ENCODE data around the gene TFPI2.

The TFPI2 gene

DNA sequence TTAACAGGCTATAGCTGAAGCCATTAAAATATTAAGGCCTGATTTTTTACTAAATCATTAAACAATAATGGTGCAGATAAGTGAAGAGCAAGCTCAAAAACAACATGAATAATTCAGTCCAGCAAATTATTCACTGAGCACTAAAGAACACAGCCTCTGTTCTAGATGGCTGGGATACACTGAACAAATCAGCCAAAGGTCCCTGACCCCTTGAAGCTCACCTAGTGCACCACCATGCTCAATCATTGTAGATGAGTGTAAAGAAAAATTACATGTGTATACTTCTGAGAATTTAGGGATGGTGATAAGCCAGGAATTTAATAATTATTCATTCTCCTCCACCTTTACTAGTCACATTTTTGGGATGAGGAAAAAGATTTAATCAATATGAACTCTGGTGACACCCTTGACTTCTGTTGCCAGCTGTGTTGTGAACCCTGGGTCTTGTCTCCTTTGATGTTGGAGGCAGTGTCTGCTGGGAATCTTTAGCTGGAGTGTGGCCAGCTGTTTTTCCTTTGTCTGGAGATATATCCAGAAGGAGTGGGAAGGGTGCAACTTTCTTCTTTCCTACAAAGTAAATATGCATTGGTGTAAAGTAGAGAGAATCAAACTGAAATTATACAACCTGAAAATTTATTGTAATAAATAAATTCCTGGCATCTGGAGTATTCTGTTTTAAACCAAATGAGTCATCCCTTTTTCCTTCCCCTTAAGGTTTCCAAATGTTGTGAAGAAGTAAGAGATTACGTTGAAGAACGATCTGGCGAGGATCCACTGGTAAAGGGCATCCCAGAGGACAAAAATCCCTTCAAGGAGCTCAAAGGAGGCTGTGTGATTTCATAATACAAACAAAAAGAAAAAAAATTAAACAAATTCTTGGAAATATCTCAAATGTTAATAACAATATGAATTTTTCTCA, 19.8 kb upstream of the TFPI2 start:
- H2BK5ac ChIP-seq (ENCODE audit: low read length) = no peak overlapping the region
- no peak overlapping the region for H3K14ac ChIP-seq (ENCODE audit: low read length)
- H2BK12ac ChIP-seq (ENCODE audit: low read length) = no peak overlapping the region
- no peaks in the 10 kb centered on the region for H3K9me3 ChIP-seq (replicated peaks in 1 of 2; ENCODE audit: control insufficient read depth in 2 of 2, insufficient read depth in 1 of 2, low read depth in 1 of 2, low read length in 2 of 2)
- no peak for DNase-seq (ENCODE audit: low spot score)
- H4K91ac ChIP-seq (ENCODE audit: low read depth, low read length, poor library complexity) = no peak overlapping the region
- no CpG with 5 or more reads among the region's 3 CpGs for WGBS, 2 donors (ENCODE audit: extremely low coverage in 2 of 2, insufficient read length in 2 of 2, insufficient replicate concordance in 1 of 2)
- no peak overlapping the region for H2BK15ac ChIP-seq (ENCODE audit: low read length)
- no peak overlapping the region for H3K27ac ChIP-seq (replicated peaks; ENCODE audit: low read length)
- no peaks in the 10 kb centered on the region for H3K36me3 ChIP-seq (replicated peaks in 1 of 2; ENCODE audit: control insufficient read depth in 2 of 2, insufficient read depth in 2 of 2, low read length in 2 of 2)
- H3K4ac ChIP-seq (ENCODE audit: low read length) = no peak overlapping the region
- no peak overlapping the region for H3K23ac ChIP-seq (ENCODE audit: low read depth, low read length, poor library complexity)
- H2AK5ac ChIP-seq (ENCODE audit: low read depth, low read length) = no peak overlapping the region
- H4K8ac ChIP-seq (ENCODE audit: low read depth, low read length) = no peak overlapping the region
- H3K4me1 ChIP-seq (ENCODE audit: control insufficient read depth in 2 of 2, insufficient read depth in 1 of 2, low read depth in 1 of 2, low read length in 2 of 2) = peaks cover 0 to 4% of the 10 kb centered on the region in 2 donors
- H2BK120ac ChIP-seq (ENCODE audit: low read depth, low read length) = no peak overlapping the region
- H3K4me3 ChIP-seq (ENCODE audit: low read length in 2 of 2) = no peak overlapping the region
- H3K4me2 ChIP-seq (ENCODE audit: insufficient read depth, low read length, poor library complexity, severe bottlenecking) = no peak overlapping the region
- H3K18ac ChIP-seq (ENCODE audit: low read length) = no peak overlapping the region
- H3K79me1 ChIP-seq (ENCODE audit: low read depth, low read length) = no peaks in the 10 kb centered on the region
- H3K27me3 ChIP-seq (ENCODE audit: control insufficient read depth in 3 of 3, insufficient read depth in 3 of 3, low read depth in 1 of 3, low read length in 3 of 3) = no peaks in the 10 kb centered on the region
- no peak overlapping the region for H3K9ac ChIP-seq (ENCODE audit: low read depth, low read length, poor library complexity)
- H2AFZ ChIP-seq (ENCODE audit: low read length) = no peak overlapping the region

DNA sequence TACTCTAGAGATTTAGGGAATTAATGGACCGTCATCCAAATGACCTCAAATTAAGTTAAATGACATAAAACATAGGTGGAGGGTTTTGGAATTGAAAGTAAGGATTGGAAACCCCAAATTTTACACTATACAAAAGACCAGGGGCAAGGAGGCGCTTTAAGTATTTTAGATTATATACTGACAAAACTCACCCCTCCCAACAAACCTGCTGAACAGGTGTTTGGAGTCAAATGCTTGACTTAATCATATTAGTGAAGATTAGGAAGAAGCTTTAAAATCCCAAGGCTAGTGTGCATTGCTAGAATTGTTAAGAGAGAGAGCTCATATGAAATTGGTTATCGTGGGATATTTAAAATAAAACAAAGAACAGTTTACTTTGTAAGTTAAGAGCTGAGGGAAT, 15.7 kb upstream of the TFPI2 start, which contains the start of gene GNGT1:
TSS of gene GNGT1 (plus strand) at position 301 of the 400 bp plus-strand sequence. CDS start 180 bp downstream, outside the sequence.
- H2BK120ac ChIP-seq (ENCODE audit: low read depth, low read length) = no peak within 1 kb of the TSS
- H3K27ac ChIP-seq (replicated peaks; ENCODE audit: low read length) = no peak within 1 kb of the TSS
- H3K4me1 ChIP-seq (ENCODE audit: control insufficient read depth in 2 of 2, insufficient read depth in 1 of 2, low read depth in 1 of 2, low read length in 2 of 2) = peaks cover 0 to 4% of the 10 kb centered on the region in 2 donors
- H3K36me3 ChIP-seq (replicated peaks in 1 of 2; ENCODE audit: control insufficient read depth in 2 of 2, insufficient read depth in 2 of 2, low read length in 2 of 2) = no peaks in the 10 kb centered on the region
- H3K79me1 ChIP-seq (ENCODE audit: low read depth, low read length) = no peaks in the 10 kb centered on the region
- H3K18ac ChIP-seq (ENCODE audit: low read length) = no peak within 1 kb of the TSS
- no peak within 1 kb of the TSS for H3K4ac ChIP-seq (ENCODE audit: low read length)
- H3K23ac ChIP-seq (ENCODE audit: low read depth, low read length, poor library complexity) = no peak within 1 kb of the TSS
- no peak within 1 kb of the TSS for H4K91ac ChIP-seq (ENCODE audit: low read depth, low read length, poor library complexity)
- H3K14ac ChIP-seq (ENCODE audit: low read length) = no peak within 1 kb of the TSS
- no peak within 1 kb of the TSS for H2AK5ac ChIP-seq (ENCODE audit: low read depth, low read length)
- no peak within 1 kb of the TSS for H3K4me2 ChIP-seq (ENCODE audit: insufficient read depth, low read length, poor library complexity, severe bottlenecking)
- WGBS, 2 donors (ENCODE audit: extremely low coverage in 2 of 2, insufficient read length in 2 of 2, insufficient replicate concordance in 1 of 2) = no CpG with 5 or more reads among the region's 3 CpGs
- H3K4me3 ChIP-seq (ENCODE audit: low read length in 2 of 2) = no peak within 1 kb of the TSS
- no peaks in the 10 kb centered on the region for H3K27me3 ChIP-seq (ENCODE audit: control insufficient read depth in 3 of 3, insufficient read depth in 3 of 3, low read depth in 1 of 3, low read length in 3 of 3)
- no peak within 1 kb of the TSS for H4K8ac ChIP-seq (ENCODE audit: low read depth, low read length)
- no peak within 1 kb of the TSS for H3K9ac ChIP-seq (ENCODE audit: low read depth, low read length, poor library complexity)
- H3K9me3 ChIP-seq (replicated peaks in 1 of 2; ENCODE audit: control insufficient read depth in 2 of 2, insufficient read depth in 1 of 2, low read depth in 1 of 2, low read length in 2 of 2) = no peaks in the 10 kb centered on the region
- H2BK5ac ChIP-seq (ENCODE audit: low read length) = no peak within 1 kb of the TSS
- DNase-seq (ENCODE audit: low spot score) = no peak
- no peak within 1 kb of the TSS for H2BK15ac ChIP-seq (ENCODE audit: low read length)
- no peak within 1 kb of the TSS for H2AFZ ChIP-seq (ENCODE audit: low read length)
- no peak within 1 kb of the TSS for H2BK12ac ChIP-seq (ENCODE audit: low read length)

DNA sequence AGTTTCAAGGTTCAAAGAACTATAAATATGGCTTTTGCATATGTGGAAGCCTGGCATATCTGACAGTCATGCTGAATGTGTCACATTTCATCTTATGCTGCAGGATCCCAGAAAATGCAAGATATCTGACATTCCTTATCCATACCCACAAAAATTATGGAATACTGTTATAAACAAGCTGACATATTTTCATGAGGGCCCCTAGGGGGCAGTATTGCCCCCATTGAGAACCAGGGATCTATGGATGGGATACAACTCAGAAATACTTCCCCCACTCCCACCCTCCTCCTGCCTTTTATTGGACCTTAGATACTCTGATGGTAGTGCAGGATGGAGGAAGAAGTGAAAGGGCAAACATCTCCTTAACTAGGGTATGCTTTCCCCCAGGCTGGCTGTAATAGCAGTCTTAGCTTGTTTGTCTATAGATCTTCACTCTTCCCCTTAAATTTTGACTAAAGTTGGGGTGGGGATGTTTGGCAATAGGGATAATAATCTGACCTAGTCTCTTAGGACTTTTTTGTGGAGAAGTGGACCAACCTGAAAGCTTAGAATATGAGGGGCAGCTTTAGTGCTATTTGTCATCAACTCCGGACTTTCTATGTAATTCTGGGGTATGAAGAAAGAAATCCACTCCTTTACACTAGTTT, 12.3 kb upstream of the TFPI2 start:
- H3K36me3 ChIP-seq (replicated peaks in 1 of 2; ENCODE audit: control insufficient read depth in 2 of 2, insufficient read depth in 2 of 2, low read length in 2 of 2) = no peaks in the 10 kb centered on the region
- no peak overlapping the region for H2AK5ac ChIP-seq (ENCODE audit: low read depth, low read length)
- H3K4me1 ChIP-seq (ENCODE audit: control insufficient read depth in 2 of 2, insufficient read depth in 1 of 2, low read depth in 1 of 2, low read length in 2 of 2) = no peaks in the 10 kb centered on the region
- WGBS, 2 donors (ENCODE audit: extremely low coverage in 2 of 2, insufficient read length in 2 of 2, insufficient replicate concordance in 1 of 2) = no CpG with 5 or more reads among the region's 1 CpG
- H2BK15ac ChIP-seq (ENCODE audit: low read length) = no peak overlapping the region
- no peak overlapping the region for H4K91ac ChIP-seq (ENCODE audit: low read depth, low read length, poor library complexity)
- H3K27ac ChIP-seq (replicated peaks; ENCODE audit: low read length) = no peak overlapping the region
- H2BK12ac ChIP-seq (ENCODE audit: low read length) = no peak overlapping the region
- no peak overlapping the region for H3K14ac ChIP-seq (ENCODE audit: low read length)
- H2AFZ ChIP-seq (ENCODE audit: low read length) = no peak overlapping the region
- no peak overlapping the region for H4K8ac ChIP-seq (ENCODE audit: low read depth, low read length)
- no peak overlapping the region for H3K9ac ChIP-seq (ENCODE audit: low read depth, low read length, poor library complexity)
- no peak overlapping the region for H3K4me2 ChIP-seq (ENCODE audit: insufficient read depth, low read length, poor library complexity, severe bottlenecking)
- H2BK120ac ChIP-seq (ENCODE audit: low read depth, low read length) = no peak overlapping the region
- no peak overlapping the region for H2BK5ac ChIP-seq (ENCODE audit: low read length)
- no peaks in the 10 kb centered on the region for H3K79me1 ChIP-seq (ENCODE audit: low read depth, low read length)
- H3K9me3 ChIP-seq (replicated peaks in 1 of 2; ENCODE audit: control insufficient read depth in 2 of 2, insufficient read depth in 1 of 2, low read depth in 1 of 2, low read length in 2 of 2) = no peaks in the 10 kb centered on the region
- H3K18ac ChIP-seq (ENCODE audit: low read length) = no peak overlapping the region
- H3K27me3 ChIP-seq (ENCODE audit: control insufficient read depth in 3 of 3, insufficient read depth in 3 of 3, low read depth in 1 of 3, low read length in 3 of 3) = no peaks in the 10 kb centered on the region
- DNase-seq (ENCODE audit: low spot score) = peak; percentile 48
- no peak overlapping the region for H3K23ac ChIP-seq (ENCODE audit: low read depth, low read length, poor library complexity)
- no peak overlapping the region for H3K4ac ChIP-seq (ENCODE audit: low read length)
- no peak overlapping the region for H3K4me3 ChIP-seq (ENCODE audit: low read length in 2 of 2)

DNA sequence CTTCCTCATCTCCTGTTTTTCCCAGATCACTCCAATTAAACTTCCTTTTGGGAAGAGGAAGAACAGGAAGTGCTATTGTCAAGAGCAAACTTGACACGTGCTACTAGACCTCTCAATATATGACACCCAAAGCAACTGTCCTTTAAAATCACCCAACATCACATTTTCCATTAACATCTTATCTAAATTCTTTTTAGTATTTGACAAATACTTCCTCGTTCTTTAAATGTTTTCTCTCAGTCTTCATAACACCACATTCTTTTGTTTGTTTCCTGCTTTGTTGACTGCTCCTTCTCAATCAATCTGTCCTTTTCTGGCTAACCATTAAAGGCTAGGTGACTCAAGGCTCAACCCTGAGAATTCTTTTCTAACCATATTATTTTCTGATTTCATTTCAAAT, 7.1 kb upstream of the TFPI2 start:
- no peaks in the 10 kb centered on the region for H3K36me3 ChIP-seq (replicated peaks in 1 of 2; ENCODE audit: control insufficient read depth in 2 of 2, insufficient read depth in 2 of 2, low read length in 2 of 2)
- H3K4ac ChIP-seq (ENCODE audit: low read length) = no peak overlapping the region
- H3K23ac ChIP-seq (ENCODE audit: low read depth, low read length, poor library complexity) = no peak overlapping the region
- H3K27me3 ChIP-seq (ENCODE audit: control insufficient read depth in 3 of 3, insufficient read depth in 3 of 3, low read depth in 1 of 3, low read length in 3 of 3) = no peaks in the 10 kb centered on the region
- no peak overlapping the region for H4K91ac ChIP-seq (ENCODE audit: low read depth, low read length, poor library complexity)
- no peak for DNase-seq (ENCODE audit: low spot score)
- H4K8ac ChIP-seq (ENCODE audit: low read depth, low read length) = no peak overlapping the region
- H3K9me3 ChIP-seq (replicated peaks in 1 of 2; ENCODE audit: control insufficient read depth in 2 of 2, insufficient read depth in 1 of 2, low read depth in 1 of 2, low read length in 2 of 2) = no peaks in the 10 kb centered on the region
- H2AK5ac ChIP-seq (ENCODE audit: low read depth, low read length) = no peak overlapping the region
- H3K4me2 ChIP-seq (ENCODE audit: insufficient read depth, low read length, poor library complexity, severe bottlenecking) = no peak overlapping the region
- no peak overlapping the region for H3K14ac ChIP-seq (ENCODE audit: low read length)
- no peak overlapping the region for H2BK12ac ChIP-seq (ENCODE audit: low read length)
- no peak overlapping the region for H2BK120ac ChIP-seq (ENCODE audit: low read depth, low read length)
- H3K18ac ChIP-seq (ENCODE audit: low read length) = no peak overlapping the region
- H2BK5ac ChIP-seq (ENCODE audit: low read length) = no peak overlapping the region
- H2AFZ ChIP-seq (ENCODE audit: low read length) = no peak overlapping the region
- H3K4me3 ChIP-seq (ENCODE audit: low read length in 2 of 2) = no peak overlapping the region
- H3K27ac ChIP-seq (replicated peaks; ENCODE audit: low read length) = no peak overlapping the region
- H3K79me1 ChIP-seq (ENCODE audit: low read depth, low read length) = no peaks in the 10 kb centered on the region
- no peak overlapping the region for H2BK15ac ChIP-seq (ENCODE audit: low read length)
- no peaks in the 10 kb centered on the region for H3K4me1 ChIP-seq (ENCODE audit: control insufficient read depth in 2 of 2, insufficient read depth in 1 of 2, low read depth in 1 of 2, low read length in 2 of 2)
- 100% methylated on average over 1 of the region's 2 CpGs; no CpG with 5 or more reads in 1 of the 2 donors for WGBS, 2 donors (ENCODE audit: extremely low coverage in 2 of 2, insufficient read length in 2 of 2, insufficient replicate concordance in 1 of 2)
- H3K9ac ChIP-seq (ENCODE audit: low read depth, low read length, poor library complexity) = no peak overlapping the region

All from neuronal stem cell (in vitro differentiated cells).